HG03460 (cell line): ENCODE measurements around the gene TSPEAR.
"Not testable (repeated sequence)": the region's sequence is repeated elsewhere in the genome, so short reads cannot be mapped to it uniquely, and the experiment has no call there.

ENCODE experiments used
- ATAC-seq: cut with Tn5 transposase; IDR thresholded peaks from one replicate; pipeline ENCODE4 v1.9.1; 2021; ENCODE audit not compliant: unreplicated experiment

TSPEAR gene

GRCh38 chr21:44575307-44576024, 135.9 kb downstream of the TSPEAR start:
- ATAC-seq: no peak

GRCh38 chr21:44574457-44575306, 136.7 kb downstream of the TSPEAR start:
- ATAC-seq: no peak

- not testable (repeated sequence) for ATAC-seq
Observed at GRCh38 chr21:44573630-44574456, 137.5 kb downstream of the TSPEAR start, which contains the start of gene KRTAP10-4. KRTAP10-4 (plus strand) TSS chr21:44573729; CDS start chr21:44573759, 30 bp downstream.

- ATAC-seq: no peak
Observed at GRCh38 chr21:44572959-44573583, 138.3 kb downstream of the TSPEAR start.

GRCh38 chr21:44571844-44572782, 139.3 kb downstream of the TSPEAR start:
- no peak for ATAC-seq

- no peak for ATAC-seq
Observed at GRCh38 chr21:44571296-44571695, 140.1 kb downstream of the TSPEAR start.

GRCh38 chr21:44569861-44570517, 141.4 kb downstream of the TSPEAR start:
- ATAC-seq: no peak

GRCh38 chr21:44568667-44569556, 142.5 kb downstream of the TSPEAR start:
- ATAC-seq: no peak

- no peak for ATAC-seq
Observed at GRCh38 chr21:44568261-44568660, 143.1 kb downstream of the TSPEAR start.

GRCh38 chr21:44567481-44568171, 143.7 kb downstream of the TSPEAR start:
- ATAC-seq: no peak

GRCh38 chr21:44566403-44566802, 145.0 kb downstream of the TSPEAR start:
- no peak for ATAC-seq

- no peak for ATAC-seq
Observed at GRCh38 chr21:44564886-44565598, 146.3 kb downstream of the TSPEAR start.

- no peak for ATAC-seq
Observed at GRCh38 chr21:44564099-44564498, 147.3 kb downstream of the TSPEAR start.

- ATAC-seq: no peak
Observed at GRCh38 chr21:44558695-44559094, 152.7 kb downstream of the TSPEAR start, which contains the start of gene KRTAP10-3. KRTAP10-3 (minus strand) TSS chr21:44558795; CDS start chr21:44558715, 80 bp downstream.

GRCh38 chr21:44558329-44558675, 153.1 kb downstream of the TSPEAR start:
- not testable (repeated sequence) for ATAC-seq

- ATAC-seq: no peak
Observed at GRCh38 chr21:44557491-44558328, 153.7 kb downstream of the TSPEAR start.
